Upper lobe of left lung (tissue), 6 donors: ENCODE measurements around the gene MORN1. TPM values are rescaled to one million over a fixed set of nuclear protein-coding genes. Genes with fewer than 3 reads are reported as not detected.

Source experiments
- ATAC-seq, 2 donors: fragments of 200-7000 bp; cut with Tn5 transposase; one replicate each; pipeline ENCODE4 v1.9.1; 2022; ENCODE audit warnings: mild to moderate bottlenecking in 2 of 2, moderate library complexity in 2 of 2; ENCODE audit not compliant: low FRiP score in 2 of 2
- DNase-seq, 2 donors: peaks; one replicate each; pipeline ENCODE4 v3.0.0-alpha.2; 2019 to 2020
- H3K27ac ChIP-seq, 4 donors: fragments of 200-600 bp; sonication (generic); one replicate each; pipeline ENCODE4 v1.5.1; 2016 to 2019
- H3K27me3 ChIP-seq, 4 donors: fragments of 200-600 bp; sonication (generic); one replicate each; pipeline ENCODE4 v1.5.1; 2017 to 2019
- H3K36me3 ChIP-seq, 4 donors: fragments of 200-600 bp; sonication (generic); one replicate each; pipeline ENCODE4 v1.5.1; 2016 to 2019
- H3K4me1 ChIP-seq, 4 donors: fragments of 200-600 bp; sonication (generic); one replicate each; pipeline ENCODE4 v1.5.1; 2018 to 2019
- H3K4me3 ChIP-seq, 4 donors: fragments of 200-600 bp; sonication (generic); one replicate each; pipeline ENCODE4 v1.5.1; 2017 to 2019; ENCODE audit warnings: mild to moderate bottlenecking in 2 of 4, moderate library complexity in 1 of 4
- H3K9me3 ChIP-seq, 4 donors: fragments of 200-600 bp; sonication (generic); one replicate each; pipeline ENCODE4 v1.5.1; 2018 to 2019
- CTCF ChIP-seq, 6 experiments: fragments of 450-650 bp in 4 of 6; fragments of 200-600 bp in 2 of 6; sonication (generic) in 2 of 6; IDR thresholded peaks; one replicate each; pipeline ENCODE4 v1.5.1; 2016 to 2019; ENCODE audit warnings: antibody characterized with exemption in 6 of 6
- EP300 ChIP-seq, 4 donors: sonication (generic); formaldehyde crosslinking; IDR thresholded peaks; one replicate each; pipeline ENCODE4 v1.5.1; 2017; ENCODE audit warnings: antibody characterized with exemption in 4 of 4, control low read depth in 2 of 4
- POLR2A ChIP-seq, 4 donors: fragments of 450-650 bp; IDR thresholded peaks; one replicate each; pipeline ENCODE4 v1.5.1; 2016 to 2017; ENCODE audit warnings: antibody characterized with exemption in 4 of 4, mild to moderate bottlenecking in 2 of 4
- POLR2AphosphoS5 ChIP-seq, 2 donors: sonication (generic); formaldehyde crosslinking; IDR thresholded peaks; one replicate each; pipeline ENCODE4 v1.5.1; 2017; ENCODE audit warnings: antibody characterized with exemption in 2 of 2
- WGBS, 2 donors: methylation state at CpG; one replicate each; pipeline ENCODE4 v1.1.5; 2017 to 2018; 5-methylcytosine and 5-hydroxymethylcytosine counted together
- total RNA-seq, 6 donors: library from RNA; depleted of rRNA in 4 of 6; stranded (reverse); fragments of >200 nt in 4 of 6; gene quantifications; one replicate each; pipeline versions ENCODE4 v1.1.0 to v1.2.1, GENCODE V29; 2016 to 2021
- donor health status: DM: no; HTN: no; CAD: no; lungs with moderate emphysema.
- donor health status: DM: no; HTN: yes; CAD: no; lungs with severe emphysema.

MORN1 gene
- total RNA-seq, 6 donors from 2014 or later = 8.5 to 23.4 (median 14.6) TPM

GRCh38 chr1:2306151-2306978 is 85.0 kb downstream of the MORN1 start:
- Histone ChIP-seq H3K27ac (no peak overlapping the region), H3K36me3 (peaks cover 26 to 70% (median 62%) of the 10 kb centered on the region in 4 donors), H3K4me3 (no peak overlapping the region), H3K4me1 (peaks cover 8 to 30% (median 12%) of the 10 kb centered on the region in 4 donors), H3K27me3 (no peaks in the 10 kb centered on the region), H3K9me3 (no peaks in the 10 kb centered on the region)
- TF ChIP-seq POLR2A (IDR thresholded peaks at IDR 0.05) = no peak
- no peak for TF ChIP-seq EP300 (IDR thresholded peaks at IDR 0.05)
- TF ChIP-seq POLR2AphosphoS5 (IDR thresholded peaks at IDR 0.05) = no peak
- TF ChIP-seq CTCF (IDR thresholded peaks at IDR 0.05) = no peak
- ATAC-seq (no peak), DNase-seq (peak in 1 of 2 donors; percentile 83)
- WGBS, 2 donors = 92 to 94% methylated on average over 69 to 79 of the region's 81 CpGs

GRCh38 chr1:2304921-2305681 is 86.3 kb downstream of the MORN1 start:
- peaks cover 26 to 69% (median 59%) of the 10 kb centered on the region in 4 donors for H3K36me3 ChIP-seq
- no peaks in the 10 kb centered on the region for H3K9me3 ChIP-seq
- no peaks in the 10 kb centered on the region for H3K27me3 ChIP-seq
- peaks cover 21 to 38% (median 22%) of the 10 kb centered on the region in 4 donors for H3K4me1 ChIP-seq
- TF ChIP-seq EP300 (IDR thresholded peaks at IDR 0.05) (no peak), POLR2AphosphoS5 (IDR thresholded peaks at IDR 0.05) (no peak), CTCF (IDR thresholded peaks at IDR 0.05) (no peak), POLR2A (IDR thresholded peaks at IDR 0.05) (no peak)
- WGBS, 2 donors = 89 to 91% methylated on average over 39 to 49 of the region's 49 CpGs
- no peak for ATAC-seq
- DNase-seq = peak in 1 of 2 donors; percentile 78
- peak overlapping the region in 1 of 4 donors; percentile 11 for H3K27ac ChIP-seq
- H3K4me3 ChIP-seq = no peak overlapping the region

- Histone ChIP-seq H3K27ac (no peak overlapping the region), H3K9me3 (no peaks in the 10 kb centered on the region), H3K4me1 (peaks cover 29 to 46% (median 30%) of the 10 kb centered on the region in 4 donors), H3K36me3 (peaks cover 26 to 64% (median 57%) of the 10 kb centered on the region in 4 donors), H3K27me3 (no peaks in the 10 kb centered on the region), H3K4me3 (no peak overlapping the region)
- TF ChIP-seq EP300 (IDR thresholded peaks at IDR 0.05) = no peak
- TF ChIP-seq CTCF (IDR thresholded peaks at IDR 0.05) = no peak
- no peak for ATAC-seq
- 93 to 96% methylated on average over 20 to 22 of the region's 22 CpGs for WGBS, 2 donors
- peak in 1 of 2 donors; percentile 74 for DNase-seq
Observed at GRCh38 chr1:2304282-2304681, 87.1 kb downstream of the MORN1 start.

GRCh38 chr1:2303781-2304180 is 87.6 kb downstream of the MORN1 start:
- DNase-seq (peak in 1 of 2 donors; percentile 81), ATAC-seq (no peak)
- no peaks in the 10 kb centered on the region for H3K9me3 ChIP-seq
- no peaks in the 10 kb centered on the region for H3K27me3 ChIP-seq
- H3K27ac ChIP-seq = peak overlapping the region in 1 of 4 donors; percentile 88
- 92 to 95% methylated on average over 18 to 24 of the region's 26 CpGs for WGBS, 2 donors
- H3K4me3 ChIP-seq = no peak overlapping the region
- peaks cover 34 to 51% (median 35%) of the 10 kb centered on the region in 4 donors for H3K4me1 ChIP-seq
- H3K36me3 ChIP-seq = peaks cover 26 to 59% (median 54%) of the 10 kb centered on the region in 4 donors
- TF ChIP-seq POLR2AphosphoS5 (IDR thresholded peaks at IDR 0.05) = no peak
